Activated T-cell treated with anti-CD3 and anti-CD28 coated beads, Interleukin-2, amount 50 U/mL, for 48 hours (primary cell): ENCODE results near the gene MARK4.
"Not testable (repeated sequence)": the region's sequence is repeated elsewhere in the genome, so short reads cannot be mapped to it uniquely, and the experiment has no call there.

Experiments used
- DNase-seq, 2 experiments: peaks; one replicate each; pipeline ENCODE4 v3.0.0-alpha.2; 2020

MARK4 gene

GRCh38 chr19:45250832-45251451 lies at the start of gene MARK4:
Gene MARK4, plus strand, starts transcription at chr19:45251271. Its CDS starts 318 bp downstream, at chr19:45251589.
- DNase-seq = peak; percentile 78 to 79

GRCh38 chr19:45202637-45203036 lies 48.4 kb upstream of the MARK4 start:
- no peak for DNase-seq

GRCh38 chr19:45205810-45206209 lies 45.3 kb upstream of the MARK4 start:
- no peak for DNase-seq

- no peak for DNase-seq
Measured at GRCh38 chr19:45206328-45206727, 44.7 kb upstream of the MARK4 start.

GRCh38 chr19:45211751-45212381 lies 39.2 kb upstream of the MARK4 start:
- no peak for DNase-seq

- no peak for DNase-seq
Measured at GRCh38 chr19:45213031-45213430, 38.0 kb upstream of the MARK4 start.

GRCh38 chr19:45215391-45216191 lies 35.5 kb upstream of the MARK4 start:
- no peak for DNase-seq

GRCh38 chr19:45216667-45217066 lies 34.4 kb upstream of the MARK4 start:
- no peak for DNase-seq

- DNase-seq = no peak
Measured at GRCh38 chr19:45217193-45217956, 33.7 kb upstream of the MARK4 start.

GRCh38 chr19:45217957-45218334 lies 33.1 kb upstream of the MARK4 start:
- DNase-seq = no peak

GRCh38 chr19:45218426-45218825 lies 32.6 kb upstream of the MARK4 start:
- DNase-seq = no peak

- no peak for DNase-seq
Measured at GRCh38 chr19:45218911-45219743, 31.9 kb upstream of the MARK4 start.

GRCh38 chr19:45222724-45223123 lies 28.3 kb upstream of the MARK4 start:
- no peak for DNase-seq

- DNase-seq = no peak
Measured at GRCh38 chr19:45223879-45224278, 27.2 kb upstream of the MARK4 start.

GRCh38 chr19:45224645-45225044 lies 26.4 kb upstream of the MARK4 start:
- no peak for DNase-seq

GRCh38 chr19:45229056-45229455 lies 22.0 kb upstream of the MARK4 start:
- DNase-seq = not testable (repeated sequence)

GRCh38 chr19:45231891-45232290 lies 19.2 kb upstream of the MARK4 start:
- DNase-seq = no peak

GRCh38 chr19:45234089-45234869 lies 16.8 kb upstream of the MARK4 start:
- DNase-seq = no peak

GRCh38 chr19:45235485-45235884 lies 15.6 kb upstream of the MARK4 start:
- no peak for DNase-seq

GRCh38 chr19:45238556-45238955 lies 12.5 kb upstream of the MARK4 start:
- no peak for DNase-seq

- no peak for DNase-seq
Measured at GRCh38 chr19:45243144-45243732, 7.8 kb upstream of the MARK4 start.
